ENCODE measurements around the gene MINAR2.

MINAR2 gene

DNA sequence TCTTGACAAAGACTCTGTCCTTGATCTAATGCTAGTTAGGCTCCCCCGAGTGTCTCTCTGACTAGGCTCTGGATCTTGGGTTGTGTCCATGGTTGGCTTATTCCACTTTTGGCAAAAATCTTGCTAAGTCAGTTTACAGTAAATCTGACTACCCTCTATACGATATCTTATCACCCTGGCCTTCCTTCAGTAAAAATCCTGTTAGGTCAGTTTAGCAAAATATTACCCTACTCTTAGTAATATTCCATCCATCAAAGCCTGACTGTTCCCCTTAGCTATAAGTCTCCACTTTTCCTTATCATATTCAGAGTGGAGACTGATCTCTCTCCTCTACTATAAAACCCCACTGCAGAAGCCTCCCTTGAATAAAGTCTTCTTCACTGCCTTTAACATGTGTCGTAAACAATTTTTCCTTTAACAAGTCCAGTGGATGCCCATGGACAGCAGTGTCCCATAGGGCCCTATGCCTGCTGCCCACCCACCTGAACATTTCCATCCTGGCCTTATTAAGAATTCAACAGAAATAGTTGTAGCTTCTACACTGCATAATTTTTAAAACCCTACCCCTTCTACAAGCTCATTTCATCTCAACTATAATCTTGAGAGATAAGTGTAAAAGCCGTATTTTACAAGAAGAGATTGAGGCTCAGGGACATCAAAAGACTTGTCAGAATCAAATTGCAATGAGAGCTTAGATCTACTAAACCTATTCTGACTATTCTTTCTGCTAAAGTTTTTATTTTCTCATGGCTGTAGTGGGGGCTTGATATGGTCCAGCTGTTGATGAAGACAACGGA, 22.3 kb downstream of the MINAR2 start:
- no peak for DNase-seq (ENCODE audit: low spot score)
- in situ Hi-C loops (cut with MboI; ENCODE audit: low sequenced_read_pairs, unreplicated experiment) = loop anchor here (10.0 kb wide), 1 partner anchor 85 kb away; no protein-coding TSS in a partner anchor
- TF ChIP-seq CTCF (IDR thresholded peaks at IDR 0.05; ENCODE audit: borderline replicate concordance, control extremely low read depth, extremely low read depth, insufficient read depth, missing control alignments) = no peak

GRCh38 chr5:129771058-129771838, 23.4 kb downstream of the MINAR2 start:
- DNase-seq (ENCODE audit: low spot score) = peak; percentile 40
- peak; percentile 55 for TF ChIP-seq CTCF (IDR thresholded peaks at IDR 0.05; ENCODE audit: borderline replicate concordance, control extremely low read depth, extremely low read depth, insufficient read depth, missing control alignments)
- in situ Hi-C loops (cut with MboI; ENCODE audit: low sequenced_read_pairs, unreplicated experiment) = loop anchor here (10.0 kb wide), 1 partner anchor 84 kb away; no protein-coding TSS in a partner anchor

GRCh38 chr5:129773376-129773775, 25.5 kb downstream of the MINAR2 start:
- in situ Hi-C loops (cut with MboI; ENCODE audit: low sequenced_read_pairs, unreplicated experiment) = loop anchor here (10.0 kb wide), 1 partner anchor 81 kb away; no protein-coding TSS in a partner anchor
- no peak for DNase-seq (ENCODE audit: low spot score)
- no peak for TF ChIP-seq CTCF (IDR thresholded peaks at IDR 0.05; ENCODE audit: borderline replicate concordance, control extremely low read depth, extremely low read depth, insufficient read depth, missing control alignments)

- in situ Hi-C loops (cut with MboI; ENCODE audit: low sequenced_read_pairs, unreplicated experiment) = no loop called here
- no peak for DNase-seq (ENCODE audit: low spot score)
- no peak for TF ChIP-seq CTCF (IDR thresholded peaks at IDR 0.05; ENCODE audit: borderline replicate concordance, control extremely low read depth, extremely low read depth, insufficient read depth, missing control alignments)
Observed at GRCh38 chr5:129781594-129781993, 33.7 kb downstream of the MINAR2 start.

DNA sequence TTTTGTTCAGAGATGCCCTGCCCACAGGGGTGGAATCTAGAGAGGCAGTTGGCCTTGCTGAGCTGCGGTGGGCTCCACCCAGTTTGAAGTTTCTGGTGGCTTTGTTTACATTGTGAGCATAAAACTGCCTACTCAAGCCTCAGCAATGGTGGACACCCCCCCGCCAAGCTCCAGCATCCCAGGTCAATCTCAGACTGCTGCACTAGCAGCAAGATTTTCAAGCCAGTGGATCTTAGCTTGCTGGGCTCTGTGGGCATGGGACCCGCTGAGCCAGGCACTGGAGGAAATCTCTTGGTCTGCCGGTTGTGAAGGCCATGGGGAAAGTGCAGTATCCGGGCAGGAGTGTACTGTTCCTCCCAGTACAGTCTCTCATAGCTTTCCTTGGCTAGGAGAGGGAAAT, 55.5 kb downstream of the MINAR2 start:
- TF ChIP-seq CTCF (IDR thresholded peaks at IDR 0.05; ENCODE audit: borderline replicate concordance, control extremely low read depth, extremely low read depth, insufficient read depth, missing control alignments) = no peak
- no peak for DNase-seq (ENCODE audit: low spot score)
- in situ Hi-C loops (cut with MboI; ENCODE audit: low sequenced_read_pairs, unreplicated experiment) = no loop called here

DNA sequence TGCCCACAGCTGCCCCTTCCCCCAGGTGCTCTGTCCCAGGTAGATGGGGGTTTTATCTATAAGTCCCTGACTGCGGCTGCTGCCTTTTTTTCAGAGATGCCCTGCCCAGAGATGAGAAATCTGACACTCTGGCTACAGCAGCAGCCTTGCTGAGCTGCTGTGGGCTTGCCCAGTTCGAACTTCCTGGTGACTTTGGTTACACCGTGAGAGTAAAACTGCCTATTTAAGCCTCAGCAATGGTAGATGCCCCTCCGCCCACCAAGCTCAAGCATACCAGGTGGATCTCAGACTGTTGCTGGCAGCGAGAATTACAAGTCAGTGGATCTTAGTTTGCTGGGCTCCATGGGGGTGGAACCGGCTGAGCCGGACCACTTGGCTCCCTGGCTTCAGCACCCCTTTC, 56.8 kb downstream of the MINAR2 start:
- no peak for TF ChIP-seq CTCF (IDR thresholded peaks at IDR 0.05; ENCODE audit: borderline replicate concordance, control extremely low read depth, extremely low read depth, insufficient read depth, missing control alignments)
- no peak for DNase-seq (ENCODE audit: low spot score)
- in situ Hi-C loops (cut with MboI; ENCODE audit: low sequenced_read_pairs, unreplicated experiment) = no loop called here
